HEK293 (cell line): ENCODE measurements around the gene INPP5F.

Source experiments
- CTCF ChIP-seq: fragments of 450-650 bp; formaldehyde crosslinking; IDR thresholded peaks from 2 replicates; pipeline ENCODE4 v1.5.1; 2016; ENCODE audit warnings: missing biosample characterization, missing genetic modification characterization
- REPIN1 ChIP-seq: fragments of 450-650 bp; formaldehyde crosslinking; IDR thresholded peaks from 2 replicates; pipeline ENCODE4 v1.5.1; 2017; ENCODE audit warnings: missing biosample characterization, missing genetic modification characterization, low read depth
- ZNF701 ChIP-seq: fragments of 450-650 bp; formaldehyde crosslinking; IDR thresholded peaks from 2 replicates; pipeline ENCODE4 v1.5.1; 2016; ENCODE audit warnings: missing biosample characterization, missing genetic modification characterization

- no peak for TF ChIP-seq CTCF (tag by site-specific recombination)
- no peak for TF ChIP-seq REPIN1
- TF ChIP-seq ZNF701 (tag by site-specific recombination), result no peak
Observed at GRCh38 chr10:119693262-119693957, 32.4 kb upstream of the INPP5F start.
